Gastrocnemius medialis (tissue), 4 donors: Measurements from ENCODE around the gene TAS2R60. TPM values are rescaled to one million over a fixed set of nuclear protein-coding genes. Genes with fewer than 3 reads are reported as not detected.
A peak's percentile ranks its signal among the peaks of the same experiment; 100 is the strongest.
"Not testable (repeated sequence)": the region's sequence is repeated elsewhere in the genome, so short reads cannot be mapped to it uniquely, and the experiment has no call there.

Experiments used
- ATAC-seq, 2 donors: fragments of 150-250 bp; one replicate each; pipeline ENCODE4 v1.9.1; 2016
- DNase-seq, 2 donors: peaks; one replicate each; pipeline ENCODE4 v3.0.0-alpha.2; 2019
- H3K27ac ChIP-seq, 4 donors: fragments of 200-600 bp; sonication (generic); 1 replicate in 1 of 4; 2 replicates in 3 of 4; pipeline ENCODE4 v1.5.1; 2016 to 2018; ENCODE audit warnings: mild to moderate bottlenecking in 2 of 4, moderate library complexity in 1 of 4
- H3K27me3 ChIP-seq, 3 donors: fragments of 200-600 bp; sonication (generic) in 2 of 3; 1 replicate in 1 of 3; 2 replicates in 2 of 3; pipeline versions ENCODE4 v1.5.1 to v1.6.0; 2016 to 2019; ENCODE audit warnings: mild to moderate bottlenecking in 1 of 3, moderate library complexity in 1 of 3
- H3K36me3 ChIP-seq, 2 donors: fragments of 200-600 bp; sonication (generic) in 1 of 2; one replicate each; pipeline ENCODE4 v1.5.1; 2017 to 2018
- H3K4me1 ChIP-seq, 2 donors: fragments of 200-600 bp; sonication (generic) in 1 of 2; one replicate each; pipeline ENCODE4 v1.5.1; 2016 to 2017; ENCODE audit warnings: mild to moderate bottlenecking in 2 of 2
- H3K4me3 ChIP-seq, 4 donors: fragments of 200-600 bp; sonication (generic) in 3 of 4; 1 replicate in 1 of 4; 2 replicates in 3 of 4; pipeline ENCODE4 v1.5.1; 2016 to 2019; ENCODE audit warnings: mild to moderate bottlenecking in 2 of 4
- H3K9me3 ChIP-seq, 3 donors: fragments of 200-600 bp; sonication (generic) in 2 of 3; 1 replicate in 1 of 3; 2 replicates in 2 of 3; pipeline ENCODE4 v1.5.1; 2016 to 2019
- POLR2A ChIP-seq, 2 donors: fragments of 450-650 bp; IDR thresholded peaks; one replicate each; pipeline ENCODE4 v1.6.1; 2017; ENCODE audit warnings: antibody characterized with exemption in 2 of 2, mild to moderate bottlenecking in 2 of 2, moderate library complexity in 2 of 2
- in situ Hi-C, 4 donors: fragments of 200-750 bp; cut with MboI; loops; one replicate each; pipeline versions ENCODE4 v1.15.0 to v1.8.0; 2017; ENCODE audit warnings: low sequenced_read_pairs in 4 of 4
- intact Hi-C: fragments of 100-400 bp; cut with DNase I; formaldehyde crosslinking; loops from one replicate; pipeline ENCODE4 v1.15.1; 2023; ENCODE audit warnings: low total_unique reads
- total RNA-seq, 4 donors: library from RNA; depleted of rRNA; stranded (reverse); fragments of >200 nt; gene quantifications; one replicate each; pipeline versions ENCODE4 v1.1.0 to v1.2.3, GENCODE V29; 2016
- TF ChIP-seq, protein P1 (sequence below), 5 experiments: fragments of 450-650 bp in 3 of 5; fragments of 200-600 bp in 2 of 5; sonication (generic) in 2 of 5; IDR thresholded peaks in 4 of 5; conservative IDR thresholded peaks in 1 of 5; 1 replicate in 4 of 5; 2 replicates in 1 of 5; pipeline ENCODE4 v1.5.1; 2016 to 2019; ENCODE audit warnings: antibody characterized with exemption in 5 of 5, mild to moderate bottlenecking in 3 of 5, moderate library complexity in 3 of 5

The TAS2R60 gene
- total RNA-seq, 4 donors from 2014 or later = not detected

DNA sequence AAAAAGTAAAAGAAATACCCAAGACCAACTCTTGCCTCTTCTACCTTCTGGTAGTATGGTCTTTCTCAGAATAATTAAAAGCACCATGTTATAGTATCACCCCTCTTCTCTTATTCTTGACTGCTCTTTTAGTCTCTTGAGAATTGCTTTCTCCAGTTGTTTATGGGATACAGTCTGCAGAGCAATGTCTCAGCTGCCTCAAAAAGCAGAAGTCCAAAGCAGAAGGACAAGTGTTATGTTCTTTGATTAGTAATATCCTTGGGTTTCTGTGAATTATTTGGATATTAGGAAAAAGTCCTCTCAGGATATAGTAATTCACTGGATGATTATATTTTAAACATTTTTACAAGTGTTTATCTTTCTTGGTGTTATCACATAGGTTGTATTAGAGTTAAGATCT, 41.8 kb downstream of the TAS2R60 start:
- TF ChIP-seq POLR2A (IDR thresholded peaks at IDR 0.05) = no peak
- TF ChIP-seq, protein P1, sequence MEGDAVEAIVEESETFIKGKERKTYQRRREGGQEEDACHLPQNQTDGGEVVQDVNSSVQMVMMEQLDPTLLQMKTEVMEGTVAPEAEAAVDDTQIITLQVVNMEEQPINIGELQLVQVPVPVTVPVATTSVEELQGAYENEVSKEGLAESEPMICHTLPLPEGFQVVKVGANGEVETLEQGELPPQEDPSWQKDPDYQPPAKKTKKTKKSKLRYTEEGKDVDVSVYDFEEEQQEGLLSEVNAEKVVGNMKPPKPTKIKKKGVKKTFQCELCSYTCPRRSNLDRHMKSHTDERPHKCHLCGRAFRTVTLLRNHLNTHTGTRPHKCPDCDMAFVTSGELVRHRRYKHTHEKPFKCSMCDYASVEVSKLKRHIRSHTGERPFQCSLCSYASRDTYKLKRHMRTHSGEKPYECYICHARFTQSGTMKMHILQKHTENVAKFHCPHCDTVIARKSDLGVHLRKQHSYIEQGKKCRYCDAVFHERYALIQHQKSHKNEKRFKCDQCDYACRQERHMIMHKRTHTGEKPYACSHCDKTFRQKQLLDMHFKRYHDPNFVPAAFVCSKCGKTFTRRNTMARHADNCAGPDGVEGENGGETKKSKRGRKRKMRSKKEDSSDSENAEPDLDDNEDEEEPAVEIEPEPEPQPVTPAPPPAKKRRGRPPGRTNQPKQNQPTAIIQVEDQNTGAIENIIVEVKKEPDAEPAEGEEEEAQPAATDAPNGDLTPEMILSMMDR (IDR thresholded peaks at IDR 0.05 in 4 of 5, conservative IDR thresholded peaks at IDR 0.05 in 1 of 5) = no peak
- H3K4me1 ChIP-seq = no peaks in the 10 kb centered on the region
- ATAC-seq (no peak), DNase-seq (no peak)
- no peaks in the 10 kb centered on the region for H3K36me3 ChIP-seq
- H3K9me3 ChIP-seq = no peaks in the 10 kb centered on the region
- in situ Hi-C loops (no loop called here), intact Hi-C loops (no loop called here)
- H3K27ac ChIP-seq = peak overlapping the region in 2 of 4 donors; percentile 9 to 36
- H3K4me3 ChIP-seq = no peak overlapping the region
- H3K27me3 ChIP-seq = no peaks in the 10 kb centered on the region

DNA sequence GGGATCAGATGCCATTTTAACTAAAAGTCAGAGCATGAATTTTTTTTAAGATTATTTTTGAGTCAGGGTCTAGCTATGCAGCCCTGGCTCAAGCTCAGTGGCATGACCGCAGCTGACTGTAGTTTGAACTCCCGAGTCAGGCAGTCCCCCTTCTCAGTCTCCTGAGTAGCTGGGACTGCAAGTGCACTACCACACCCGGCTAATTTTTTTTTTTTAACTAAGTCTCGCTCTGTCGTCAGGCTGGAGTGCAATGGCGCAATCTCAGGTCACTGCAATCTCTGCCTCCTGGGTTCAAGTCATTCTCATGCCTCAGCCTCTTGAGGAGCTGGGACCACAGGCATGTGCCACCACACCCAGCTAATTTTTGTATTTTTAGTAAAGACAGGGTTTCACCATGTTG, 42.2 kb downstream of the TAS2R60 start:
- Histone ChIP-seq H3K36me3 (no peaks in the 10 kb centered on the region), H3K27ac (peak overlapping the region in 1 of 4 donors; percentile 9), H3K4me3 (no peak overlapping the region), H3K9me3 (no peaks in the 10 kb centered on the region), H3K27me3 (no peaks in the 10 kb centered on the region), H3K4me1 (no peaks in the 10 kb centered on the region)
- no peak for DNase-seq
- intact Hi-C loops = no loop called here
- in situ Hi-C loops = no loop called here
- ATAC-seq = no peak
- no peak for TF ChIP-seq POLR2A (IDR thresholded peaks at IDR 0.05)
- TF ChIP-seq, protein P1 (IDR thresholded peaks at IDR 0.05 in 4 of 5, conservative IDR thresholded peaks at IDR 0.05 in 1 of 5) = no peak

DNA sequence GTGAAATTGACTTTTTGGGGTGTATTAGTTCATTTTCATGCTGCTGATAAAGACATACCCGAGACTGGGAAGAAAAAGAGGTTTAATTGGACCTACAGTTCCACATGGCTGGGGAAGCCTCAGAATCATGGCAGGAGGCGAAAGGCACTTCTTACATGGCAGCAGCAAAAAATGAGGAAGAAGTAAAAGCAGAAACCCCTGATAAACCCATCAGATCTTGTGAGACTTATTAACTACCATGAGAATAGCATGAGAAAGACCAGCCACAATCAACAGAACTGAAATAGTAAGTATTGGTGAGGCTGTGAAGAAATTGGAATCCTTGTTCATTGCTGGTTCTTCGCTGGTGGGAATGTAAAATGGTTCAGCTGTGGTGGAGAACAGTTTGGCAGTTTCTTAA, 43.0 kb downstream of the TAS2R60 start:
- ATAC-seq, H3K27me3 ChIP-seq, in situ Hi-C loops, H3K36me3 ChIP-seq, H3K4me3 ChIP-seq, intact Hi-C loops, DNase-seq, H3K4me1 ChIP-seq, H3K9me3 ChIP-seq: not testable (repeated sequence)
- peak overlapping the region in 2 of 4 donors; percentile 17 to 43 for H3K27ac ChIP-seq

DNA sequence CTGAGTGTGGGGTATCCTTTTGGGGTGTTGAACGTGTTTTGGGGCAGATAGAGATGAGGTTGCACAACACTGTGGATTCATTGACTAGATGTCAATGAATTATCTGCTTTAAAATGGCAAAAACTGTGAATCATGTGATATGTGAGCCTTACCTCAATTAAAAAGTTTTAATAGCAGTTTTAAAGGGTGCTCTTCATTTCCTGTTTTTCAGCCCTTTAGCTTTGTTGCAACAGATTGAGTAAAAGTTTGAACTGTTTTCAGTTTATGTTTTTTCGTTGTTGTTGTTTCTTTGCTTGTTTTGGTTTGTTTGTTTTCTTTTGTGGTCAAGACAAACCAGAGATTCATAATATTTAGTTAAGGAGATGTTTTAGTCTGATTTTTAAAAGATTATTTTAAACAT, 43.8 kb downstream of the TAS2R60 start:
- ATAC-seq = no peak
- TF ChIP-seq, protein P1 (IDR thresholded peaks at IDR 0.05 in 4 of 5, conservative IDR thresholded peaks at IDR 0.05 in 1 of 5) = no peak
- TF ChIP-seq POLR2A (IDR thresholded peaks at IDR 0.05) = no peak
- H3K4me3 ChIP-seq = no peak overlapping the region
- H3K9me3 ChIP-seq = no peaks in the 10 kb centered on the region
- intact Hi-C loops (no loop called here), in situ Hi-C loops (no loop called here)
- H3K4me1 ChIP-seq = no peaks in the 10 kb centered on the region
- no peaks in the 10 kb centered on the region for H3K36me3 ChIP-seq
- H3K27me3 ChIP-seq = no peaks in the 10 kb centered on the region
- peak overlapping the region in 3 of 4 donors; percentile 6 to 43 (median 17) for H3K27ac ChIP-seq
- DNase-seq = no peak

DNA sequence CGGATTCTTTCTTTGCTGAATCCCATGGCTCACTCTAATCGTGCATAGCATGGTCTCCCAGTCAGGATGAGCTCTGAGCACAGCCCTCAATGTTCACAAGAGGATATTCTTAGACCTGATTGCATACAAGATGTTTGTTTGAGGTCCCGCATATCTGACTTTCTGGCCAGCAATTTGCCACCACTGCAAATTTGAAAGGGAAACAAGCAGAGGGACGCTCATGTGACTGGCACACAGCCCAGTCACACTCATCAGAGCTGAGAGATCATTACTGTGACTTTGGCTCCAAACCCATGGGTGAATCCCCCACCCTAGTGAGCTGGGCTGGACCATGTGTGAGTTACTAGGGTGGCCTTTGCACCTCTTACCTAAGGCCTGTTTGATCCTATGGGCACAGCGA, 44.3 kb downstream of the TAS2R60 start:
- no peaks in the 10 kb centered on the region for H3K4me1 ChIP-seq
- in situ Hi-C loops (no loop called here), intact Hi-C loops (no loop called here)
- peak; percentile 54 to 59 for ATAC-seq
- H3K4me3 ChIP-seq = no peak overlapping the region
- TF ChIP-seq POLR2A (IDR thresholded peaks at IDR 0.05) = no peak
- TF ChIP-seq, protein P1 (IDR thresholded peaks at IDR 0.05 in 4 of 5, conservative IDR thresholded peaks at IDR 0.05 in 1 of 5) = no peak
- no peaks in the 10 kb centered on the region for H3K9me3 ChIP-seq
- no peaks in the 10 kb centered on the region for H3K27me3 ChIP-seq
- peak overlapping the region in 2 of 4 donors; percentile 6 to 43 for H3K27ac ChIP-seq
- peak; percentile 33 to 60 for DNase-seq
- H3K36me3 ChIP-seq = no peaks in the 10 kb centered on the region
